Endothelial cell (in vitro differentiated cells): Measurements from ENCODE around the gene DNMT3A. TPM values are rescaled to one million over a fixed set of nuclear protein-coding genes. Genes with fewer than 3 reads are reported as not detected.

ENCODE experiments used
- DNase-seq: peaks from one replicate; pipeline ENCODE4 v3.0.0; 2021; ENCODE audit warnings: low spot score
- H3K27ac Mint-ChIP-seq: one replicate; pipeline ENCODE4 v1.8.0; 2021; ENCODE audit warnings: mixed read lengths, inconsistent platforms; ENCODE audit not compliant: unreplicated experiment
- H3K27me3 Mint-ChIP-seq: one replicate; pipeline ENCODE4 v1.8.0; 2021; ENCODE audit warnings: mild to moderate bottlenecking, moderate library complexity, mixed read lengths, inconsistent platforms; ENCODE audit not compliant: unreplicated experiment
- H3K36me3 Mint-ChIP-seq: one replicate; pipeline ENCODE4 v1.8.0; 2021; ENCODE audit warnings: mild to moderate bottlenecking, low read depth, mixed read lengths, inconsistent platforms; ENCODE audit not compliant: unreplicated experiment
- H3K4me1 Mint-ChIP-seq: one replicate; pipeline ENCODE4 v1.8.0; 2021; ENCODE audit warnings: mild to moderate bottlenecking, mixed read lengths, inconsistent platforms; ENCODE audit not compliant: unreplicated experiment
- H3K4me3 Mint-ChIP-seq: one replicate; pipeline ENCODE4 v1.8.0; 2021; ENCODE audit warnings: mild to moderate bottlenecking, mixed read lengths, inconsistent platforms; ENCODE audit not compliant: unreplicated experiment
- H3K9me3 Mint-ChIP-seq: one replicate; pipeline ENCODE4 v1.8.0; 2021; ENCODE audit warnings: mixed read lengths, inconsistent platforms; ENCODE audit not compliant: unreplicated experiment
- CTCF ChIP-seq: fragments of 200-600 bp; sonication (generic); IDR thresholded peaks from one replicate; pipeline ENCODE4 v1.5.0; 2021; ENCODE audit warnings: antibody characterized with exemption; ENCODE audit not compliant: unreplicated experiment
- total RNA-seq: library from RNA; stranded (reverse); fragmentation: NEBNext Ultra II Directional; extraction: Animal tissue kit (Norgen Biotek cat#: 25700); gene quantifications from one replicate; pipeline ENCODE4 v1.2.1, GENCODE V29; 2021; ENCODE audit not compliant: unreplicated experiment

DNMT3A gene
- total RNA-seq, 1 donor from 2014 or later, result 177 TPM

GRCh38 chr2:25310709-25310964 is 31.1 kb downstream of the DNMT3A start:
- Mint-ChIP-seq H3K4me1 (peaks cover 14% of the 10 kb centered on the region), H3K36me3 (no peaks in the 10 kb centered on the region), H3K27me3 (no peaks in the 10 kb centered on the region), H3K9me3 (no peaks in the 10 kb centered on the region), H3K27ac (no peak overlapping the region), H3K4me3 (no peak overlapping the region)
- no peak for TF ChIP-seq CTCF
- DNase-seq, result no peak

DNA sequence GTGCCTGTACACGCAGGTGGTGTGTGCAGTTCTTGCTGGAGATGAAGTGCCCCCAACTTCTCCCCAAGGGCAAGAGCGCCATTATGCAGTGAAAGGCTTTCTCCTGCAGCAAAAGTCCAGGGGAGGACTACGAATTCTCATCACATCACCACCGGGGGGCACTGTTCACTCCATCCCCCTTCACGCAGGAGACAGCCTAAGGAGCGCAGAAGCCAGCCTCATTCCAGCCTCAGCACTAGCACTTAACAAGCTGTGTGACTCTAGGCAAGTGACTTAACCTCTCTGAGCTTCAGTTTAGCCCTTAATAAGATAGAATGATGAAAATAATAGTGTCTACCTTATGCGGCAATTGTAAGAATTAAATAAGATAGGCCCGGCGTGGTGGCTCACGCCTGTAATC is 32.3 kb downstream of the DNMT3A start:
- no peaks in the 10 kb centered on the region for H3K9me3 Mint-ChIP-seq
- H3K27me3 Mint-ChIP-seq, result no peaks in the 10 kb centered on the region
- no peak overlapping the region for H3K4me3 Mint-ChIP-seq
- H3K27ac Mint-ChIP-seq, result no peak overlapping the region
- no peaks in the 10 kb centered on the region for H3K36me3 Mint-ChIP-seq
- peak; percentile 77 for DNase-seq
- peaks cover 11% of the 10 kb centered on the region for H3K4me1 Mint-ChIP-seq
- TF ChIP-seq CTCF, result peak; percentile 62

GRCh38 chr2:25308599-25308998 is 33.1 kb downstream of the DNMT3A start:
- DNase-seq, result no peak
- Mint-ChIP-seq H3K27me3 (peaks cover 2% of the 10 kb centered on the region), H3K4me1 (peaks cover 11% of the 10 kb centered on the region), H3K4me3 (no peak overlapping the region), H3K9me3 (no peaks in the 10 kb centered on the region), H3K27ac (no peak overlapping the region), H3K36me3 (no peaks in the 10 kb centered on the region)
- TF ChIP-seq CTCF, result no peak

DNA sequence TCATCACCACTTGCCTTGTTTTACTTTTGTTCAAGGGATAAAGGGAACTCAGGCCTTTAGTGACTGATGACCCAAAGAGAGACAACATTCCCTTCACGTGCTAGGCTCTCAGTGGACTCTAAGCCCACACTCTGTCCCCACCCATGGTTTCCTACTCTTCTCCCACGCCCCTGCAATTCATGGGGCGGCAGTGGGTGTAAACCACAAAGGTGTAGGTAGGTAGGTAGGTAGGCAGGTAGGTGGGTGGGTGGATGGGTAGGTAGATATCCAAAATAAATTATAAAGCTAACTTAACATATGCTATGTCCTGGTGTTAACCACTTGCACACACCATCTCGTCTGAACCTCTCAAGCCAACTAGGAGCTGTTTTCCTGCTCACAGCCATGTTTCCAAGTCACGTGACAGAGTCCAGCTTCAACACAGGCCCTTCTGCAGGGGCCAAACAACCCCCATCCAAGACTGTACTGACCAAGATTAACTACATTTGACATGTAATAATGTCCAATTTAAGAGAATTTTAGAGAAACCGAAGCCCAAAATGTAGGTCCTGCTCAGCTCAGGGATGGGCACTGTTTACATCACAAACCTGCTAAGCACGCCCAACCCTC is 33.7 kb downstream of the DNMT3A start:
- no peak overlapping the region for H3K27ac Mint-ChIP-seq
- no peak overlapping the region for H3K4me3 Mint-ChIP-seq
- H3K9me3 Mint-ChIP-seq, result no peaks in the 10 kb centered on the region
- no peak for TF ChIP-seq CTCF
- H3K36me3 Mint-ChIP-seq, result no peaks in the 10 kb centered on the region
- H3K4me1 Mint-ChIP-seq, result peaks cover 11% of the 10 kb centered on the region
- H3K27me3 Mint-ChIP-seq, result peaks cover 2% of the 10 kb centered on the region
- no peak for DNase-seq

DNA sequence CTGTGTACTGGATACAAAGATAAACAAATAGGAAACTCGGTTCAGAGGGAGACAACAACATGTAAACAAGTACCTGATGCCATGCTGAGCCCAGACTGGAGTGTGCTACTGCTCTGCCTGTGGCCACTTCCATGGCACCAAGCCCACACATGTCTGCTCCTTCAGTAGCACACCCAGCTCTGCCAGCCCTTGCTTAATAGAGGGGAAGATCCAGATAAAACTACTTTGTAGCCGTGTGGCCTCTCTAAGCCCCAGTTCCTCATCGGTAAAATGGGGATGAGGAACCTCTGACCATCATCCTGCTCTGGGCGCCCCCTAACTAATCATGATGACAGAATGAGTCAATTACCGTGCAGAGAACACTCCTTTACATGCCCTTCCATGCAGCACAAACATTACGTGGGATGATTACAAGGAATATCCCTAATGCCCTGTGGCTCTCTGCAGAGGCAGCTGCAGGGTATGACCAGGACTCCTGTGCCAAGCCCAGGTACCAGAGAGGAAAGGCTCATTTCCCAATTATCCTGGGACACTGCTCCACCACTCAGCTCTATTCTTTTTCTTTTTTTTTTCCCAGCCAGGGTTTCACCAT is 34.9 kb downstream of the DNMT3A start:
- Mint-ChIP-seq H3K4me3 (no peak overlapping the region), H3K4me1 (peaks cover 11% of the 10 kb centered on the region), H3K9me3 (no peaks in the 10 kb centered on the region), H3K27me3 (peaks cover 4% of the 10 kb centered on the region), H3K36me3 (peaks cover 4% of the 10 kb centered on the region), H3K27ac (no peak overlapping the region)
- no peak for DNase-seq
- no peak for TF ChIP-seq CTCF
